Brain microvascular endothelial cell (primary cell): Measurements from ENCODE around the gene CENPM.
"Not testable (repeated sequence)": the region's sequence is repeated elsewhere in the genome, so short reads cannot be mapped to it uniquely, and the experiment has no call there.

Experiments
- DNase-seq: peaks from one replicate; pipeline ENCODE4 v3.0.0-alpha.2; 2020
- H3K27ac ChIP-seq: fragments of 250-450 bp; sonication (Bioruptor Pico); 2 replicates; pipeline ENCODE4 v1.5.1; 2020; ENCODE audit warnings: mild to moderate bottlenecking, moderate library complexity
- H3K27me3 ChIP-seq: fragments of 250-450 bp; sonication (Bioruptor Pico); replicated peaks from 2 replicates; pipeline ENCODE4 v1.5.1; 2020; ENCODE audit warnings: mild to moderate bottlenecking
- H3K36me3 ChIP-seq: fragments of 250-450 bp; sonication (Bioruptor Pico); replicated peaks from 2 replicates; pipeline ENCODE4 v1.5.1; 2020; ENCODE audit warnings: mild to moderate bottlenecking
- H3K4me3 ChIP-seq: 2 replicates; pipeline ENCODE4 v1.5.1; 2011; ENCODE audit warnings: low read depth, mild to moderate bottlenecking, control low read depth, low read length, moderate library complexity
- in situ Hi-C: cut with HindIII; loops from 2 replicates; pipeline ENCODE4 v1.10.0; 2017; ENCODE audit warnings: low sequenced_read_pairs, low pct_ligation_motif_present
- TF ChIP-seq, protein P1 (sequence below): IDR thresholded peaks from 2 replicates; pipeline ENCODE4 v1.5.1; 2011; ENCODE audit warnings: low read depth, mild to moderate bottlenecking, moderate library complexity, low read length, control low read depth, inconsistent platforms; ENCODE audit errors: missing control alignments

The CENPM gene

DNA sequence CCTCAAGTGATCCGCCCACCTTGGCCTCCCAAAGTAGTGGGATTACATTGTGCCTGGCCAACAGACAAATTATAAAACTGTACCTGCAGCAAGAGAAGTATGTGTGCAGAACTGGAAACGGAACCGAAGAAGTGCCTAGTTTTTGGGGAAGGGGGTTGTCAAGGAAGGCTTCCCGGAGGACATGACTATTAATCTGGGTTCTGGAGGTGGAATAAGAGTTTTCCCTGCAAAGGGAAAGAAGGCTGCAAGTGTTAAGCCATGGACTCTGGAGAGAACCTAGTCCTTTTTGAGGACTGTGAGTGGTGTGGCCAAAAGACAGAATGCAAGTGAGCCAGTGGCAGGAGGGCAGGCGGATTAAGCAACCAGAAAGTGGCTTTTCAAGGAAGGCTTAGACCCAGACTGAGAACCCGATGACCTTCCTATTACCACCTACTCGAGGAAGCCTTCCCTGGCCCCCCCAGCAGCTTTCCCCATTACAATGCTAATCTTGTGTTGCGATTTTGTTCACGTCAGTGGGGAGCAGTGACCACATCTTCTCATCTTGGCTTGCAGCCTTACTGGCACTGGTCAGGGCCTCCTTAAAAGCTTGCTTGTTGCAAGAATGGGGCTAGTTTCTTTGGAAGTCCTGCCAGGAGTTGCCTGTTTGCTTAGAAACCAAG, 16.6 kb upstream of the CENPM start:
- Histone ChIP-seq H3K27ac (no peak overlapping the region), H3K4me3 (no peak overlapping the region), H3K27me3 (no peaks in the 10 kb centered on the region), H3K36me3 (no peaks in the 10 kb centered on the region)
- TF ChIP-seq, protein P1, sequence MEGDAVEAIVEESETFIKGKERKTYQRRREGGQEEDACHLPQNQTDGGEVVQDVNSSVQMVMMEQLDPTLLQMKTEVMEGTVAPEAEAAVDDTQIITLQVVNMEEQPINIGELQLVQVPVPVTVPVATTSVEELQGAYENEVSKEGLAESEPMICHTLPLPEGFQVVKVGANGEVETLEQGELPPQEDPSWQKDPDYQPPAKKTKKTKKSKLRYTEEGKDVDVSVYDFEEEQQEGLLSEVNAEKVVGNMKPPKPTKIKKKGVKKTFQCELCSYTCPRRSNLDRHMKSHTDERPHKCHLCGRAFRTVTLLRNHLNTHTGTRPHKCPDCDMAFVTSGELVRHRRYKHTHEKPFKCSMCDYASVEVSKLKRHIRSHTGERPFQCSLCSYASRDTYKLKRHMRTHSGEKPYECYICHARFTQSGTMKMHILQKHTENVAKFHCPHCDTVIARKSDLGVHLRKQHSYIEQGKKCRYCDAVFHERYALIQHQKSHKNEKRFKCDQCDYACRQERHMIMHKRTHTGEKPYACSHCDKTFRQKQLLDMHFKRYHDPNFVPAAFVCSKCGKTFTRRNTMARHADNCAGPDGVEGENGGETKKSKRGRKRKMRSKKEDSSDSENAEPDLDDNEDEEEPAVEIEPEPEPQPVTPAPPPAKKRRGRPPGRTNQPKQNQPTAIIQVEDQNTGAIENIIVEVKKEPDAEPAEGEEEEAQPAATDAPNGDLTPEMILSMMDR = no peak
- DNase-seq = no peak
- in situ Hi-C loops = no loop called here

DNA sequence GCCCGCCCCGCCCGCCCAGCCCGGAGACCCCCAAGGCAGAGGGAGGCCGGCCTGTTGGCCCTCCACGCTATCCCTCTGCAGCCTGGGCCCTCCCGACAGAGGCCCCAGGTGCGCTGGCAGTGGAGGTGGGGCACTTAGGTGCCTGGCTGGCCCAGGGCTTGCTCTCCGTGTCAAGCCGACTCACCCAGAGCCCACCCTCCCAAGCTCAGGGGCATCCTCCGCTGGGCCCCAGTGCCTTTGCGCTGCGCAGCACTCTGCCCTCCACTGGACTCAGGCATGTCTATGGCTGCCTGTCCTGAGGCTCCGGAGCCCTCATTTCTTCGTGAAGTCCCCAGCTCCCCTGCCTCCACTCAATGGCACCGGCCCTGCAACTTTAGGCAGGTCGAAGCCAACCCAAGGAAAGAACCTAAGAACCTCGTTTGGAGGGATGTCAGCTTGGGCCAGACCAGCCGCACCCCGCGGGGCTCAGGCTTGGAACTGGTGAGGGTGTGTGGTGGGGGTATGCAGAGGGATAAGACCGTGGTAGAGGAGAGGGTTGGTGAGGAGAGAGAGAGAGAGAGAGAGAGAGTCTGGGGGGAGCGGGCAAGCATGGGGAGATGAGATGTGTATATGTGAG, 11.1 kb upstream of the CENPM start:
- DNase-seq = no peak
- in situ Hi-C loops = no loop called here
- TF ChIP-seq, protein P1 = no peak
- Histone ChIP-seq H3K36me3 (no peaks in the 10 kb centered on the region), H3K27me3 (no peaks in the 10 kb centered on the region), H3K27ac (no peak overlapping the region), H3K4me3 (no peak overlapping the region)

DNA sequence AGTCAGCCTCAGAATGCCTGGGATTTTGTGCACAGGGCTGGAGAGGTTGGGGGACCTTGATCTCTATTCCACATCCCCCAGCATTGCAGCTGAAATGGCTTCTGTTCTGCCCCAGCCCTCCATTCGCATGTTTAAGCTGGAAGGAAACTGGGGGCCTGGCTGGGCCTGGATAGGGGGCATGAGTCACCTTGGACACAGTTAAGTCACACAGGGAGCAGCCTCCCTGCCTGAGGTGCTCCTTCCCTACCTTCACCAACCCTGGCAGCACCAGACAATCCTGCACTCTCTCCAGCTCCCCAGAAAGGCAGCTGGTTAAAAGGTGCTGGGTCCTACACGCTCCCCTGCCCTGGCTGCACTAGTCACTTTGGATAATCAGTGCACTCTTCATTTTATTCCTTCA, 5.8 kb upstream of the CENPM start:
- in situ Hi-C loops = no loop called here
- DNase-seq = no peak
- H3K27me3 ChIP-seq = no peaks in the 10 kb centered on the region
- H3K36me3 ChIP-seq = no peaks in the 10 kb centered on the region
- no peak overlapping the region for H3K4me3 ChIP-seq
- H3K27ac ChIP-seq = no peak overlapping the region
- TF ChIP-seq, protein P1 = no peak

DNA sequence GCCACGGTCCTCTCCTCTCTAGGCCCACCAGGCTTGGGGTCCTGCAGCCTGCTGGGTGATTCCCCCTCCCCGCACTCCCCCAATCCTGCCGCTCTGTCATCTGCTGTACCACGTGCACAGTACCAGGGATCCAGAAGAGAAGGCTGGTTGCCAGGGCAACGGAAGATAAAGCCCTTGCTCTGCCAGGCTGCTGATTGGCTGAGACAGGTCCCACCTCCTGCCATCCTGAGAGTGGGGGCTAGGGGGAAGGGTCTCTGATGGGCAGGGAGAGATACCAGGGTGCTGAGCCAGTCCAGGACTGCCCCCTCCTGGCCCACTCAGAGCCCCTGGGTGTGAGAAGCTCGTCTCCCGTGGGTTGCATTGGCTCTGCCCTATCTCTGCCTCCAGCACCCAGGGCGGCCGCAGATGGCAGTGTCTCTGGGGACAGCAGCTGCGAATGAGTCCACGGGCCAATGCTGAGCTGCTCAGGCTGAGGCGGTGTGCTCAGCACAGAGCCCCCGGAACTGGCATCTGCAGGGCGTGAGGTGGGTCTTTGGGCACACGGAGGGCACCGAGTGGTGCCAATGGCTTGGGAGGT, 5.0 kb upstream of the CENPM start, which contains the start of gene SMIM45:
SMIM45 (plus strand) TSS at position 253 of the 577 bp plus-strand sequence.
- Histone ChIP-seq H3K27ac (no peak within 1 kb of the TSS), H3K36me3 (no peaks in the 10 kb centered on the region), H3K4me3 (no peak within 1 kb of the TSS), H3K27me3 (no peaks in the 10 kb centered on the region)
- TF ChIP-seq, protein P1 = no peak
- no peak for DNase-seq
- in situ Hi-C loops = no loop called here

DNA sequence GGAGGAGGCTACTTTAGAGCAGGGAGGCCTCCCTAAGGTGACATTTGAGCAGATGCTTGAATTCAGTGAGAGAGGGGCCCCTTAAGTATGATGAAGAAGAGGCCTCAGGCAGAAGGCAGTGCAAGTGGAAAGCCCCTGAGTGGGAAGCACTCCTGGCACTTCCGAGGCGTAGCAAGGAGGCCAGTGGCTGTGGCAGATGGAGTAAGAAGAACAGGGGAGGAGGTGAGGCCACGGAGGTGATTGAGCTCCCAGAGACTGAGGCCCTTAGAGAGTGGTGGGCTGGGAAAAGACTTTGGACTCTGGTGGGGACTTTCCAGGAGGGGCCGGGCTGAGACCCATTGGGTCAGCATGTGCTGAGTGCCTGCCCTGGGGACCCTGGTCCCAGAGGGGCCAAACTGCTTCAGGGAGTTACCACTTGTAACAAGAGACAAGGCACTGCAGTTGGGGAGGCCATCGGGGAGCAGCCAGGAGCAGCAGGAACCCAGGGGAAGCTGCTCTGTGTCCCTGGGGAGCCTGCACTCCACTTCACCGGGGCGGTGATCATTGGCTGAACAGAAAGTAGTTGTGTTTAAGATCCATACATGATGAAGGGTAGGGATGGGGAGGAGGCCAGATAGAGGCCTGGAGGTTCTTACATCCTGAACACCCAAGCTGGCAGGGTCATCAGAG, 2.5 kb upstream of the CENPM start:
- no peak overlapping the region for H3K4me3 ChIP-seq
- in situ Hi-C loops = no loop called here
- H3K27me3 ChIP-seq = no peaks in the 10 kb centered on the region
- no peaks in the 10 kb centered on the region for H3K36me3 ChIP-seq
- TF ChIP-seq, protein P1 = no peak
- H3K27ac ChIP-seq = no peak overlapping the region
- DNase-seq = no peak

DNA sequence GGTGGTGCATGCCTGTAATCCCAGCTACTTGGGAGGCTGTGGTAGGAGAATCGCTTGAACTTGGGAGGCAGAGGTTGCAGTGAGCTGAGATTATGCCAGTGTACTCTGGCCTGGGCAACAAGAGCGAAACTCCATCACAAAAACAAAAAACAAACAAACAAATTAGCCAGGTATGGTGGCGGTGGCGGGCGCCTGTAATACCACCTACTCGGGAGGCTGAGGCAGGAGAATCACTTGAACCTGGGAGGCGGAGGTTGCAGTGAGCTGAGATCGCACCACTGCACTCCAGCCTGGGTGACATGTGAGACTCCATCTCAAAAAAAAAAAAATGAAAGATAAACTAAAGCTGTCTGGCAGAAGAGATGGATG, 2.0 kb upstream of the CENPM start:
- DNase-seq, in situ Hi-C loops, H3K4me3 ChIP-seq, H3K27ac ChIP-seq, H3K36me3 ChIP-seq, H3K27me3 ChIP-seq: not testable (repeated sequence)
